Measurements from ENCODE around the gene SOX15. TPM values are rescaled to one million over a fixed set of nuclear protein-coding genes. Genes with fewer than 3 reads are reported as not detected.

The SOX15 gene
- polyA plus RNA-seq, 1 donor, result 3.0 TPM

DNA sequence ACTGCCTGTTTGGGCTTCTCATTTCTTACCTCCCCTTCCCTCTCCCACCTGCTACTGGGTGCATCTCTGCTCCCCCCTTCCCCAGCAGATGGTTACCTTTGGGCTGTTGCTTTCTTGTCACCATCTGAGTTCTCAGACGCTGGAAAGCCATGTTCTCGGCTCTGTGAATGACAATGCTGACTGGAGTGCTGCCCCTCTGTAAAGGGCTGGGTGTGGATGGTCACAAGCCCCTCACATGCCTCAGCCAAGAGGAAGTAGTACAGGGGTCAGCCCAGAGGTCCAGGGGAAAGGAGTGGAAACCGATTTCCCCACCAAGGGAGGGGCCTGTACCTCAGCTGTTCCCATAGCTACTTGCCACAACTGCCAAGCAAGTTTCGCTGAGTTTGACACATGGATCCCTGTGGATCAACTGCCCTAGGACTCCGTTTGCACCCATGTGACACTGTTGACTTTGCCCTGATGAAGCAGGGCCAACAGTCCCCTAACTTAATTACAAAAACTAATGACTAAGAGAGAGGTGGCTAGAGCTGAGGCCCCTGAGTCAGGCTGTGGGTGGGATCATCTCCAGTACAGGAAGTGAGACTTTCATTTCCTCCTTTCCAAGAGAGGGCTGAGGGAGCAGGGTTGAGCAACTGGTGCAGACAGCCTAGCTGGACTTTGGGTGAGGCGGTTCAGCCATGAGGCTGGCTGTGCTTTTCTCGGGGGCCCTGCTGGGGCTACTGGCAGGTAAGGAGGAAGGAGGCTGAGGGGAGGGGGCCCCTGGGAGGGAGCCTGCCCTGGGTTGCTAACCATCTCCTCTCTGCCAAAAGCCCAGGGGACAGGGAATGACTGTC lies 10.7 kb downstream of the SOX15 start, which contains the start of gene CD68:
CD68 (plus strand) TSS at position 638 of the 833 bp plus-strand sequence; CDS start at position 678, 40 bp downstream.
- DNase-seq, result no peak

DNA sequence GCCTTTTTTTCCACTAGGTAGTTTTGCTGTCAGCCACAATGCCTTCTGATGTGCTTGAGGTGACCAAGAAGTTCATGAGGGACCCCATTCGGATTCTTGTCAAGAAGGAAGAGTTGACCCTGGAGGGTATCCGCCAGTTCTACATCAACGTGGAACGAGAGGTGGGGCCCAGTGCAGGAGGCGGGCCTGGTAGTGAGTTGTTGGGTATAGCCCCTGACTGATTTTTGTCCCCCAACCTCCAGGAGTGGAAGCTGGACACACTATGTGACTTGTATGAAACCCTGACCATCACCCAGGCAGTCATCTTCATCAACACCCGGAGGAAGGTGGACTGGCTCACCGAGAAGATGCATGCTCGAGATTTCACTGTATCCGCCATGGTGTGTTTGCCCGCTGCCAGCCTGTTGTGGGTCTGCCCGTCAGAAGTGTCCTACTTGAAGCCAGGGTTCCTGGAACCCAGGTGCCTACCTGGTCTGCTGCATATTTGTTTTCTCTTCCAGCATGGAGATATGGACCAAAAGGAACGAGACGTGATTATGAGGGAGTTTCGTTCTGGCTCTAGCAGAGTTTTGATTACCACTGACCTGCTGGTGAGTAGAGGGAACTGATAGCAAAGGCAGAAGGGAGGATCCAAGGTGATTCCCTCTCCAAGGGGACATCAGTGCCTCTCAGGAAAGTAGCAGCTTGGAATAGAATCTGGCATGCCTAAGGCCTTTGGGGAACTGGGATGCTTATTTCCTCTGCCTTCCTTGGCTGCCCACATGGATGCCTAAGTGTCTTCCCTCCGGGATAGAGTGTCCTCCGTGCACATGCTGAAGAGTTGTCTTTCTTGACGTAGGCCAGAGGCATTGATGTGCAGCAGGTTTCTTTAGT lies 12.3 kb downstream of the SOX15 start:
- no peak for DNase-seq

DNA sequence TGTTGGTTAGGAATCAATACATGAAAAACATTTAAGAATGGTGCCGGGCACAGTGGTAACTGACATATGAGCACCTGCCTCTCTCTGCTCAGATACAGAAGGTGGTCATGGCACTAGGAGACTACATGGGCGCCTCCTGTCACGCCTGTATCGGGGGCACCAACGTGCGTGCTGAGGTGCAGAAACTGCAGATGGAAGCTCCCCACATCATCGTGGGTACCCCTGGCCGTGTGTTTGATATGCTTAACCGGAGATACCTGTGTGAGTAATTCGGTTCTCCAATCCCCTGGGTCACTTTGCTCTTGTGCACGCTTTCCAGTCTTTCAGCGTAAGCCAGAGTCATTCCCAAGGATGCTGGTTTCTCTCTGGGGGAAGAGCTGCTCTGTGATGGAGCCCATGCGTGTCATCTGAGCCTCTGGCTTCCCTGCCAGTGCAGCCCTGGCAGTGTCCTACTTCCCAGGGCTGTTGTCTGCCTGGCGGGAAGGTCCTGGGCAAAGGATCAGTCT lies 13.4 kb downstream of the SOX15 start:
- DNase-seq, result no peak

DNA sequence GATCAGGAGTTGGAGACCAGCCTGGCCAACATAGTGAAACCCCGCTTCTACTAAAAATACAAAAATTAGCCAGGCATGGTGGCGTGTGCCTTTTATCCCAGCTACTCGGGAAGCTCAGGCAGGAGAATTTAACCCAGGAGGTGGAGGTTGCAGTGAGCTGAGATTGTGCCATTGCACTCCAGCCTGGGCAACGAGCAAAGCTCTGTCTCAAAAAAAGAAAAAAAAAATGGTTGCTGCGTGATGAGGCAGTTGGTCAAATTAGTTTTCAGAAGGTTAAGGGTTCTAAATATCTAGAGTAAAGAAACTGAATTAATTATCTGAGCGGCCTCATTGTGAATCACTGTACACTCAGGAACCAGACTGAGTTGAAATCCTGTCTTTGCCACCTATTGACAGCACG lies 13.9 kb downstream of the SOX15 start:
- no peak for DNase-seq

DNA sequence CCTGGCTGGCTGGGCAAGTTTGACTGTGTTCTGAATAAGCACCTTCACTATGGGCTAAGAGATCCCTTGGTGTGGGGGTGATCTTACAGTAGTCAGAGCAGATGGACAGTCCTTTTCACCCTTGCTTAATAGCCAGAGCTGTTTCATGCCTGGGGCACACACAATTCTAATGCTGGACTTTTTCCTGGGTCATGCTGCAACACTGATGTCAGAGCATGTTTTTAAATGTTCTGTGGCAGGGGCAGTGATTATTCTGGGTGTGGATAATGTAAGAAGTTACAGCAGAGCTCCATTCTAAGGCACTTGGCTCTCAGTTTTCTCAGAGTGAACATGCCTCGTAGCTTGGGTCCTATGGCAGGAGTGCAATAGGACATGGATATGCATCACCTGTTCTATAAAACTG lies 14.4 kb downstream of the SOX15 start:
- DNase-seq, result no peak

DNA sequence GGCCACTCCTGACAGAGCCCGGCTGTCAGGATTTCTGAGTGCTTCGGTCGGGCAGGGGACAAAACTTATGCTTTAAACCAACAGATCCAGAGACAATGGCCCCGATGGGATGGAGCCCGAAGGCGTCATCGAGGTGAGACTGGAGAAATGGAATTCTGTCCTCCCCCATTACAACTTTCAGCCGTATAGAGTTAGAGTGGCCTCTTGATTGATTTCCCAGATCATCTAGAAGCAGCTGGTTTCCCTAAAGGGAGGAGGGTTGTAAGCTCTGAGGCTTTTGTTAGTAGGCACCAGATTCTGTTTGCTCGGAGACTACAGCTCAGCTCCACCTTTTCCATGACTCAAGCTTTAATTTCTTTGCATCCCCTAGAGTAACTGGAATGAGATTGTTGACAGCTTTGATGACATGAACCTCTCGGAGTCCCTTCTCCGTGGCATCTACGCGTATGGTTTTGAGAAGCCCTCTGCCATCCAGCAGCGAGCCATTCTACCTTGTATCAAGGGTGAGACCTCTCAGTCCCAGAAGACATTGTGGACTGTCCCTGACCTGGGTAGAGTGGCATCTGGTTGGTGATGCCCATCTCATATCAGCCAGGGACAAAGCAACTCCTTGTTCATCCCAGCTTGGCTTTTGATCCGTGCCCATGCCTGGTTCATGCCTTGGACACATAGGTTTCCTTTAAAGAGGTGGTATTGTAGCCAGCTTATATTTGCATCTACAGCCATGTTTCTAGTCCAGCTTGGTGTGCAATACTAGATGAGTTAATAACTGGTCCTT lies 15.5 kb downstream of the SOX15 start:
- DNase-seq, result no peak

DNA sequence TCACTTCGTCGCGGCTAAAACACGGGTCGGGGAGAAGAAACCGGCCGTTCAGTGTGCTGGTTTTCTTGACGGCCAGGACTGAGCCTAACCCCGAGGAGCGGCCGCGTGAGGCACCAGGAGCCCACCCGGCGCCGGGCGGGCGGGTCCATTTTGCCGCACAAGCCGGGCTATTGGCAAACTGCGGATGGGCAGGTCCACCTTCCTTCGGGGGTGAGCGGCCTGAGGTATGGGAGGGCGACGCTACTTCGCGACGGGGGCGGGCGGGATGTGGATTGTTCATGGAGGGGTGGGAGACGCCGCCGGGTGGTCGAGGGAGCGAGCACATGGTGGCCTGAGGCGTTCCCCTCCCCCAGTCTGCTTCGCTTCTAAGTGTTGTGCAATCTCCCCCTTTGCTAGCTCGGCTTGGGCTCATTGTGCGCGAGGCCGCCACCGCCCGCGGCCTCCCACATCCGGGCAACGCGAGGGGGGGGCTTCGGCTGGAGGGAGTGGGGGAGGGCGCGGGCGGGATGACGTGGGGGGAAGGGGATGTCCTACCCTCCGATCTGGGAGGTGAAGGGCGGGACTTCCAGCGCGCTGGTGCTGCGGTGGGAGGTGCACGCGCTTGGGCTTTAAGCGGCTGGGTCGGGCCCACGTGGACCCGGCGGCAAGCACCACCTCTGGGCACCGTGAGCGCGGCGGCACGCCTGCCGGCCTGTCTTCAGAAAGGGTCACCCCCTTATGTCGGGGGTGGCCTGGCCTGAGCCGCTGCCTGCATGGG lies 16.4 kb downstream of the SOX15 start:
- DNase-seq, result peak; percentile 89

DNA sequence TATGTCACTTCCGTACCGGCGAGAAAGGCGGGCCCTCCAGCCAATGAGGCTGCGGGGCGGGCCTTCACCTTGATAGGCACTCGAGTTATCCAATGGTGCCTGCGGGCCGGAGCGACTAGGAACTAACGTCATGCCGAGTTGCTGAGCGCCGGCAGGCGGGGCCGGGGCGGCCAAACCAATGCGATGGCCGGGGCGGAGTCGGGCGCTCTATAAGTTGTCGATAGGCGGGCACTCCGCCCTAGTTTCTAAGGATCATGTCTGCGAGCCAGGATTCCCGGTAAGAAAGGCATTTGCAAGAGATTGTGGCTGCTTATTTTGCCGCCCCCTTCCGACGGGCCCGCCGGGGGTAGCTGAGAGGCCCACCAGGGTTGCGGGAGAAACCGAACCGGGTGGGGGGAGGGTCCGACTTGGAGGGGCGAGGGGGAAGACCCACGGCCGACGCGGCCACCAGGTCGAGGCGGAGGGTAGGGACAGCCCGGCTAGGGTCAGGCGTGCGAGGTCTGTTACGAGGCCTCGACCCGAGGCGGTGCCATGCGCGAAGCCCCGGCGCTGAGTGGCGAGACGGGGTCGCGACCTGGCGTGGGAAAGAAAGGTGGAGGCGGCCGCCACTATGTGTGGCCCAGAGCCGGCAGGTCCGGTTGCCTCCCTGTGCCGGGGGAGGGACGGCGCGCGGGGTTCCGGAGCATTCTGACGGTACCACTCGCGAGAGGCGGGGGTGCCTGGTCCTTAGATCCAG lies 17.1 kb downstream of the SOX15 start:
- DNase-seq, result peak; percentile 99

DNA sequence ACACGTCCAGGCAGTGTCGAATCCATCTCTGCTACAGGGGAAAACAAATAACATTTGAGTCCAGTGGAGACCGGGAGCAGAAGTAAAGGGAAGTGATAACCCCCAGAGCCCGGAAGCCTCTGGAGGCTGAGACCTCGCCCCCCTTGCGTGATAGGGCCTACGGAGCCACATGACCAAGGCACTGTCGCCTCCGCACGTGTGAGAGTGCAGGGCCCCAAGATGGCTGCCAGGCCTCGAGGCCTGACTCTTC lies 17.6 kb downstream of the SOX15 start:
- no peak for DNase-seq

DNA sequence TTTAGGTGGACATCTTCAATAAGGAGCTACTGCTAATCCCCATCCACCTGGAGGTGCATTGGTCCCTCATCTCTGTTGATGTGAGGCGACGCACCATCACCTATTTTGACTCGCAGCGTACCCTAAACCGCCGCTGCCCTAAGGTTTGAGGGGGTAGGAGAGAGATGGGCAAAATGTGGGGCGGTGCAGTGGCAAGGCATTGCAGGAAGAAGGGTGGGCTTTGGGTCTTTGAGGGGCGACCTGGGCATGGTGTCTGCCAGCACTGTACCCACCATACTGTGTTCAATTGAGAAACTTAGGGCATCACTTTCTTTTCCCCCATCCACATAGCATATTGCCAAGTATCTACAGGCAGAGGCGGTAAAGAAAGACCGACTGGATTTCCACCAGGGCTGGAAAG lies 19.5 kb downstream of the SOX15 start:
- no peak for DNase-seq

DNA sequence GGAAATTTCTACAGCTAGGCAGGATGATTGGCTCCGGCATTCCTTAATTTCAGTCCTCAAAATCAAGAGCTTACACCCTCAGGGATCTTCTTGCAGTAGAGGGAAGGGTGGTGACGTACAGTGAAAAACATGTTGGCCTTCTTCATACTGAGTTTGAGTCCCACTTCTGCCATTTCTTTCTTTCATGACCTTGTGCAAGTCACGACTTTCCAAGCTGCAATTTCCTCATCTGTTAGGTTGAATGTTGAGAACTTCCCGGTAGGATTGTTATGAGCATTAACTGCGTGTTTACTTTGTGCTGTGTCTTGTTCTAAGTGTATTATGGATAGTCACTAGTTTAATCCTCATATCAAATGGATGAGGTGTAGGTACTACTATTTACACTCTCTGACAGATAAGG lies 20.3 kb downstream of the SOX15 start:
- no peak for DNase-seq

DNA sequence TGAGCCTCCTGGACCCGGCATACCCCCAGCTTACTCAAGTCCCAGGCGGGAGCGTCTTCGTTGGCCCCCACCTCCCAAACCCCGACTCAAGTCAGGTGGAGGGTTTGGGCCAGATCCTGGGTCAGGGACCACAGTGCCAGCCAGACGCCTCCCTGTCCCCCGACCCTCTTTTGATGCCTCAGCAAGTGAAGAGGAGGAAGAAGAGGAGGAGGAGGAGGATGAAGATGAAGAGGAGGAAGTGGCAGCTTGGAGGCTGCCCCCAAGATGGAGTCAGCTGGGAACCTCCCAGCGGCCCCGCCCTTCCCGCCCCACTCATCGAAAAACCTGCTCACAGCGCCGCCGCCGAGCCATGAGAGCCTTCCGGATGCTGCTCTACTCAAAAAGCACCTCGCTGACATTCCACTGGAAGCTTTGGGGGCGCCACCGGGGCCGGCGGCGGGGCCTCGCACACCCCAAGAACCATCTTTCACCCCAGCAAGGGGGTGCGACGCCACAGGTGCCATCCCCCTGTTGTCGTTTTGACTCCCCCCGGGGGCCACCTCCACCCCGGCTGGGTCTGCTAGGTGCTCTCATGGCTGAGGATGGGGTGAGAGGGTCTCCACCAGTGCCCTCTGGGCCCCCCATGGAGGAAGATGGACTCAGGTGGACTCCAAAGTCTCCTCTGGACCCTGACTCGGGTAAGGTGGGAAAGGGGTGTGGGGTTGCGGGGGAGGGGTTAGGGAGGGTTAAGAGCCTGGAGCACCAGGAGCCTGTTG lies 26.6 kb downstream of the SOX15 start:
- DNase-seq, result no peak

DNA sequence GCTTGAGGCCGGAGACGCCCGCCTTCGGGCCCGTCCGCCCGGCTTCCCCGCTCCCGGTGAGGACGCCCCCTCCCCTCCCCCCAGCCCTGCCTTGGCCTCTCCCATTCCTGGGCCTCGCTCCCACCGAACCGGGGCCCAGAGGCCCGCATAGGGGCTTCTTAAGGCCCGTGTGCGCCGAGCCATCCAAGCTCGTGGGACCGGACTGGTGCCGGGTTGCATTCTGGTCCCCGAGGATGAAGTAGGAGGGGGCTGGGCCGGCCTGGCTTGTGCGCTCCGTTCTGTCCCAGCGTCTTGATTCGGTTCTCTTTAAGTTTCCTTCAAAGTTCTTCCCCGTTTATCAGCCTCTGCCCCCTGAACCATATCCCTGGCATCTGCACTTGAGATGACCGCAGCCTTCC lies 27.7 kb downstream of the SOX15 start:
- DNase-seq, result no peak

DNA sequence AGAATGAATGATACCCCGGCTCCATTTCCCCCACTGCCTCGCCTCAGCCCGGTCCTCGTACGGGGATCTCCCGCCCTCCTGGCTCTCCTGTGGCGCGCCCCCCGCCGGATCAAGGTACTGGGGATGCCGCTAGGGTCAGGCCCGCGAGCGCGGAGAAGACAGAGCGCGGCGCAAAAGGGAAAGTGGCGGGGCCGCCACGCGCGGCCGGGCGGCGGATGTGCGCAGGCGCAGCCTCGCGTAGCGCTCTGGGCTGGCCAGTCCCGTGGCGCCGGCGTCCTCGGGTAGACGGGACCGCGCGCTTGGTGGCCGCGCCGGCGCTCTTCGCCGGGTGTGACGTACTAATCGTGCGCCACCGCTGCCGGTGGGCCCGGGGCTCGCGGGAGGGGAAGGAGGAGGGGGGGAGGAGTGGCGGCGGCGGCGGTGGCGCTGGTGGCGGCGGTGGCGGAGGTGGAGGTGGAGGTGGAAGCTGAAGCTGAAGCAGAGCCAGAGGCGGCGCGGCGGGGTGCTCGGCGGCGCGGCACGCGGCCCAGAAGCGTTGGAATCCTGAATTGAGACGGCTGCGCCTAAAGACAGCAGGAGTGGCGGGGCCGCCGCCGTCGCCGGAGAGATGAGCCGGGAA lies 28.2 kb downstream of the SOX15 start, which contains the start of gene SENP3:
SENP3 (plus strand) TSS at position 331 of the 619 bp plus-strand sequence. CDS start 1,158 bp downstream, outside the sequence.
- peak; percentile 88 for DNase-seq

DNA sequence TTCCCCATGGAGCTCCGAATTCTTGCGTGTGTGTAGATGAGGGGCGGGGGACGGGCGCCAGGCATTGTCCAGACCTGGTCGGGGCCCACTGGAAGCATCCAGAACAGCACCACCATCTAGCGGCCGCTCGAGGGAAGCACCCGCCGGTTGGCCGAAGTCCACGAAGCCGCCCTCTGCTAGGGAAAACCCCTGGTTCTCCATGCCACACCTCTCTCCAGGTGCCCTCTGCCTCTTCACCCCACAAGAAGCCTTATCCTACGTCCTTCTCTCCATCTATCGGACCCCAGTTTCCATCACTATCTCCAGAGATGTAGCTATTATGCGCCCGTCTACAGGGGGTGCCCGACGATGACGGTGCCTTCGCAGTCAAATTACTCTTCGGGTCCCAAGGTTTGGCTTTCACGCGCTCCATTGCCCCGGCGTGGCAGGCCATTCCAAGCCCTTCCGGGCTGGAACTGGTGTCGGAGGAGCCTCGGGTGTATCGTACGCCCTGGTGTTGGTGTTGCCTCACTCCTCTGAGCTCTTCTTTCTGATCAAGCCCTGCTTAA lies 28.8 kb downstream of the SOX15 start:
- DNase-seq, result peak; percentile 87

DNA sequence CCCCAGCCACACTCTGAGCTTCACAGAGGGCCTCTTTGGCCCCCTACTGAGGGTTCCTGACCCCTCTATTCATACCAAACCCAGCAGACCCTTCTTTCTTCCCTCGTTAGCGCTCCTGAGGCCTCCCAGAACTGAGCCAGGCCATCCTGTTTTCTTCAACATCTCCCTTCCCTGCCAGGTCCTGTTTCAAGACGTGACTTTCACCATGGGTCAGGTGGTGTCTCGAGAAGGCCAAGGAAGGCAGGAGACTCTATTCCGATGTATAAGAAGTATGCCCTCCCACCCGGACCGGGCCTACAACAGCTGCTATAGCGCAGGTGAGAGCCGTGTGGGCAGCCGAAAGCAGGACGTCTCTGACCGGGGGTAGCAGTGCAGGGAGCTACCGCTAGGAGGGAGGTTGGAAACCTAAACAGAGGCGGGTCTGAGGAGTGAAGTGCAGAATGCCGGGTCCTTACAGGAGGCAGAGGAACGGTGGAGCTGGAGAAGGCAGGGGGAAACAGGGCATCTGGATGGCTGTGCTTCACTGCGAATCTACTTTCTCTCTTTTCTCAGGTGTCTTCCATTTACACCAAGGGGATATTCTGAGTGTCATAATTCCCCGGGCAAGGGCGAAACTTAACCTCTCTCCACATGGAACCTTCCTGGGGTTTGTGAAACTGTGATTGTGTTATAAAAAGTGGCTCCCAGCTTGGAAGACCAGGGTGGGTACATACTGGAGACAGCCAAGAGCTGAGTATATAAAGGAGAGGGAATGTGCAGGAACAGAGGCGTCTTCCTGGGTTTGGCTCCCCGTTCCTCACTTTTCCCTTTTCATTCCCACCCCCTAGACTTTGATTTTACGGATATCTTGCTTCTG lies 29.5 kb downstream of the SOX15 start:
- no peak for DNase-seq

DNA sequence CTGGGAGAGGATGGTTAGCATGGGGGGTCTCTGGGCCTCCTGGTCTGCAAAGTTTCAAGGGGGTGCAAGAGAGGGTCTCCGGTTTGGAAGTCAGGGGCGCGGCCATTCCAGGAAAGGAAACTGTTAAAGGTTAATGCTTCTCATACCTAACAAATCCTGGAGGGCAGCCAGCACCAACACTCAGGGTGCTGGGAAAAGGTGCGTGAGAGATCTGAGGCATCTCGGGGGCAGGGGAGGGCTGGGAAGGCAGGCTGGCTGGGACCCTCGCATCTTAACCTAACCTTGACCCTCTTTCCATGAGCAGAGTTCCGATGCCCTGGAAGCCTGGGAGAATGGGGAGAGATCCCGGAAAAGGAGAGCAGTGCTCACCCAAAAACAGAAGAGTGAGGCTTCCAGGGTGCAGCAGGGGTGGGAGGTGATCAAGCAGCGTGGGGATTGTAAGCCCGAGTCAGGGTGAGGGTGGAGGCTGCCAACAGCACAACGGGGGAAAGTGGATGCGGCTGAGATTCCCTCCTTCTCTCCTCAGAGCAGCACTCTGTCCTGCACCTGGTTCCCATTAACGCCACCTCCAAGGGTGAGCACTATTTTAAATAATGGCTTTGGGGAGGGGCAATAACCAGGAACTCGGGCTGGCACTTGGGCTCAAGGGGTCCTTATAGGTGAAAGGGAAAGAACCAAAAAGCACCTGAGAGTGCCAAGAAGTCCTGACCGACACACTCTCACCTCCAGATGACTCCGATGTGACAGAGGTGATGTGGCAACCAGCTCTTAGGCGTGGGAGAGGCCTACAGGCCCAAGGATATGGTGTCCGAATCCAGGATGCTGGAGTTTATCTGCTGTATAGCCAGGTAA lies 30.3 kb downstream of the SOX15 start:
- DNase-seq, result no peak

Data from left kidney (tissue), 2 donors.